Sigmoid colon (tissue), 4 donors: ENCODE data around the gene BIRC6.
"Not testable (repeated sequence)": the region's sequence is repeated elsewhere in the genome, so short reads cannot be mapped to it uniquely, and the experiment has no call there.

Experiments
- CTCF ChIP-seq, 4 experiments: fragments of 450-650 bp in 3 of 4; fragments of 200-600 bp in 1 of 4; IDR thresholded peaks; one replicate each; pipeline ENCODE4 v1.5.1; 2016 to 2019; ENCODE audit warnings: antibody characterized with exemption in 4 of 4, mild to moderate bottlenecking in 3 of 4, moderate library complexity in 2 of 4
- EP300 ChIP-seq, 4 donors: sonication (generic); formaldehyde crosslinking; IDR thresholded peaks; one replicate each; pipeline ENCODE4 v1.6.1; 2017; ENCODE audit warnings: antibody characterized with exemption in 4 of 4
- POLR2A ChIP-seq, 2 donors: fragments of 450-650 bp; IDR thresholded peaks; one replicate each; pipeline ENCODE4 v1.6.1; 2016; ENCODE audit warnings: antibody characterized with exemption in 2 of 2, mild to moderate bottlenecking in 2 of 2, moderate library complexity in 2 of 2
- POLR2AphosphoS5 ChIP-seq, 4 donors: sonication (generic); formaldehyde crosslinking; IDR thresholded peaks; one replicate each; pipeline ENCODE4 v1.6.1; 2017; ENCODE audit warnings: antibody characterized with exemption in 4 of 4

- TF ChIP-seq POLR2AphosphoS5, POLR2A, CTCF, EP300 (IDR thresholded peaks at IDR 0.05): not testable (repeated sequence)
Measured at GRCh38 chr2:32362997-32363396, 6.2 kb downstream of the BIRC6 start.
